HG02938 (cell line): ENCODE measurements around the gene CBLB.

Experiments
- ATAC-seq: cut with Tn5 transposase; IDR thresholded peaks from one replicate; pipeline ENCODE4 v1.9.1; 2021; ENCODE audit warnings: mild to moderate bottlenecking, moderate library complexity; ENCODE audit not compliant: unreplicated experiment

The CBLB gene

DNA sequence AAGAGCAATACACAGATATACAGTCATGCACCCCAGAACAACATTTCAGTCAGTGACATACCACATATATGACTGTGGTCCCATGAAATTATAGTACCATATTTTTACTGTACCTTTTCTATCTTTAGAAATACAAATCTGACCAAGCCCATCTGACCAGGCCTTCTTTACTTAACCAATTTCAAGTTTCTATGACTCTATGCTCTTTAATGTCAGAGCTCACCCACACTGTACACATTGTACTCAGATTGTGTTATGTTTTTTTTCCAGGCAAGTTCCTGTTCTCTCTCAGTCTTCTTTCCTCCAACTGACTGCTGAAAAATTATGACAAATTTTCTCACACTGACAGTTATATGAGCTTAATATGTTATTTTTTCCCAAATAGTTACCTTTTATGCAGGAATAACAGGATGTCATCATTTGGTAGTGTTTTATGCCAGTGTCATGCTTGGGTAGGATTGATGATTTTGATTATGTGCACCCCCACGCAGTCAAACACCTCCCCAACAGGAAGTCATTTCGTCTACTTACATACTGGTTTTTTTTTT is 8.0 kb upstream of the CBLB start:
- ATAC-seq = peak; percentile 81

DNA sequence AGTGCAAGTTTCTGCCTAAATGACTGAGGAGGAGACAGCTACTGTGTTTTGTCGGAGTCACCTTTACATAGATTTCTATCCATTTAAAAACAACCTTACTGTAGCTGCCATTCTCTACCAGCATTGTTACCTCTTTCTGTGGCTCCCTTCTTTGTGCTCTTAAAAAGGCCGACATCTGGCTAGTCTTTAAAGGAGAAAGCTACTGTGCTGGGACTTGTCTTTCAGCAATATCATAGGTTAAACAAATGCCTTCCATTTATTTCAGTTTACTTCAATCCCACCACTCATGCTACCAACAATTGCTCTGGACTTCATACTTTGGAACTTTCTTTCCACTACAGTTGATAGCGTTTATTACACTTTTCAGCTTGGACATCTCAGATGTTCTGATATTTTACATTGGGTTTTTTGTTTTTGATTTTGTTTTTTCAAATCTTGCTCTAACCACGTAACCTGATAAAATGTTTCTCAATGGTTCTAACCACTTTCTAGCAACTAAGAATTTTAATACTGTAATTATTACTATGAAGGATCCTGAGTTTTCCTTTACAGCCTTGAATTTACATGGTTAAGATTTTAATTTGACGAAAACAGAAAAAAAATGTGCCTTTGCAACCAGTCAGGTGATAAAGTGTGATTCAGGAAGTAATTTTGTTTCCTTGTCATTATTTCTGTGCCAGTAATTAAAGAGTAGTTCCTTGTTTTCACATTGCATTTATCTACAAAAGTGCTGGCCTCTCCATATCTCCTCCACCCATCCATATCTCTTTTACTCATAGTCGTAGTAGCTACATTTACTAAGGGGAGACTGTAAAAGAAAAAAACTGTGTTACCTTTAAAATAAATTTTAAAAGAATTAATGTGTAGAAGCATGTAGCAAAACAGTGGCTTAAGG is 1.3 kb upstream of the CBLB start:
- ATAC-seq = no peak

GRCh38 chr3:105869531-105869833 is 670 bp upstream of the CBLB start:
- ATAC-seq = no peak

DNA sequence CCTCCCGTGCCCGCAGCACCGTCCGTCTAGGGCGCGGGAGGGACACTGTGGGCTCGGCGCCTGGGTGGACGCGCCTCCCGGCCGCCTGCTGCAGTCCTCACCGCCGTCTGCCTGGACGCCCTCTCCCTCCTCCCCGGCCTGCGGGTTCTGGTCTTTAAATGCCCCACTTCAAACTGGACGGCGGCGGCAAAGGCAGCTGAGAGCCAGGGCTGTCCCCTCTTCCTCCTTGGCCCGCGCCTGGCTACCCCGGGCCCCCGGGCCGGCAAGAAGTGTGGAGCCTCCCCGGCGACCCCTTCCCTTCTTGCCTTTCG is 426 bp downstream of the CBLB start:
- peak; percentile 1 for ATAC-seq

- no peak for ATAC-seq
These were observed 941 bp downstream of the CBLB start for GRCh38 chr3:105867712-105868430.

DNA sequence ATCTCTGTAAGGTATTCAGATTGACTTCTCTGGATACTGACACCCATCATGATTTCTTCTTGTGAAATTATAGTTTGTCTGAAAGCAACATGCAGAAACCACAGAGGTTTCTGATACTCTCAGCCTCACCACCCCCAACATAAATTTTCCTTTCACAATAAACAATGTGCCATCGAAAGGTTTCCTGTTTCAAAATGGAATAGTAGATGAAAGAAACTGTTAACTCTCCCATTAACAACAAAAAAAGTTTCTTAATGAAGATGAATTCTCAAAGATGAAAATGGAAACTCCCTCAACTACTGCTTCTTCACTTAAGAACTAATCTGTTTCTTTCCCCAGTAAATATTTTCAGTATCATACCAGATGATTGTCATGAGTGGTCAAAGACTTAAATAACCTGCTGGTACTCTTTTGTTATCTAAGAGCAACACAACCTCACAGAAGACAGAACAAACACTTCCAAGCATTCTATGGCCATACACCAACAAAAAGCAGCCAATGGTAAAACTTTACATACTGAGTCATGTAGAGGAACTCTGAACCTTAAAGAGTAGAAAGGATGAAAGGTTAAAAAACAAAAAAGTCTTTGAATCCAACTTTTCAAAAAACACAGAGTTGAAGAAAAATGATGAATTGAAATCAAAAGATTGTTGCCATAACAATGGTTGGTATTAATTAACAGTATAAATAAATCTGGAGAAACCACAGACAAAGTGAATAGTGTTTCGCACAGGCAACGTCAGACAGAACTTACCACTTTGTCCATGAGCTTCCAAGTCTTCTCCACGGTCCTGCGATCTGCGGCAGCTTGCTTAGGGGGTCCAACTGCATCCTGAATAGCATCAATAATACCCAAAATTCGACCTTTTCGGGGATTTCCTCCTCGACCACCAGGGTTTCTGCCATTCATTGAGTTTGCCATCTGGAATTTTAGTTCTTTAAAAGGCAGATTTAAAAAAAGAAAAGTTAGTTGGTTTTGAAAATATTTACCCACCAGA is 1.9 kb downstream of the CBLB start:
- ATAC-seq = peak; percentile 30

GRCh38 chr3:105865867-105866350 is 2.9 kb downstream of the CBLB start:
- ATAC-seq = no peak

- no peak for ATAC-seq
These were observed 3.7 kb downstream of the CBLB start for GRCh38 chr3:105865016-105865623.

DNA sequence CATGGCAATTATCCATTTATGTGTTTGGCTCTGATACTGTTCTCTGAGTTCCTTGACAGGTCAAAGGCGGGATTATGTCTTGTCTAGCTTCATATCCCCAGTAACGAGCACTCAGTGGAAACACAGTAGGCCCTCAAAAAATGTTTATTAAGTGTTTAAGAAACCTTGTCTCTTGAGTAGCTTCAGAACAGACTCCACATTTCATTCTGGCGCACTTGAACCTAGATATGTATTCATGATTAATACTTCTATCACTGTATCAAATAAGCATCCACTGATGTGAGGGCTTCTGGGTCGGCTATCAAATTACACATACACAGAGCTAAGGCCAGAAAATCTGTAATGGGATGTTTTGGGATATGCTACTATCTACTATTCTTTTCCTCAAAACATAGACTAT is 4.6 kb downstream of the CBLB start:
- ATAC-seq = no peak

GRCh38 chr3:105863608-105864007 is 5.2 kb downstream of the CBLB start:
- ATAC-seq = no peak

GRCh38 chr3:105862217-105862616 is 6.6 kb downstream of the CBLB start:
- ATAC-seq = peak; percentile 71

GRCh38 chr3:105860641-105861040 is 8.2 kb downstream of the CBLB start:
- ATAC-seq = no peak

DNA sequence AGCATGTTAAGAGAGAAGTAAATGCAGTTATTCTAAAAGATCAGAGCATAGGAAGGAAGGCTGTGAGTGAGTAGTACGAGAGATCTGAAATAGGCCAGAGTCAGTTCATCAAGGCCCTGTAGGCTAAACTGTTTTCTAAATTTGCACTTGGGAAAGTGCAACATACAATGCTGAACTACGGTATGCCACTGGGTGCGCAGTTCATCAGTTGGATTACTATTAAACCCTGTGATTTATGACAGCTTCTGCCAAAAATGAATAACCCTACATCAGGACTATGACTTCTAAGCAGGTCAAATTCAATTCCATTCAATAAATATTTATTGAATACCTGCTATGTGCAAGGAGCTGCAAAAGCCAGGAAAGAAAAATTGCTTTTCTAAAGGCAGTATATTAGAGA is 10.8 kb downstream of the CBLB start:
- no peak for ATAC-seq

DNA sequence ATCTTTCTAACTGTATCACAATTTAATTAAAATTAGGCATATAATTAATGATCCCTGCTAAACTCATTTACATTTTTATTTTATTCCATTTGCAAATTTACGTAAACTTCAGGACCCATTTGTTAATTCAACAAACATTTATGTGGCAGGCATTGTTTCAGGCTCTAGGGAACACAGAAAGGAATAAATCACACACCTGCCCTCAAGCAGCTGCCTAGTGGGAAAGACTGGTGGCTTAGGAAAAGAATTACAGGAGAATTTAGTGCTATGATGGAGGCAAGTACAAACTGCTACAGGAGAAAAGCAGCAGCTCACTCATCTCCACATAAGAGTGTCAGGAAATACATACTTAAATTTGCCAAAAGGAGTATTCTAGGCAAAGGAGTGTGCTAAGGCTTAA is 11.2 kb downstream of the CBLB start:
- no peak for ATAC-seq

DNA sequence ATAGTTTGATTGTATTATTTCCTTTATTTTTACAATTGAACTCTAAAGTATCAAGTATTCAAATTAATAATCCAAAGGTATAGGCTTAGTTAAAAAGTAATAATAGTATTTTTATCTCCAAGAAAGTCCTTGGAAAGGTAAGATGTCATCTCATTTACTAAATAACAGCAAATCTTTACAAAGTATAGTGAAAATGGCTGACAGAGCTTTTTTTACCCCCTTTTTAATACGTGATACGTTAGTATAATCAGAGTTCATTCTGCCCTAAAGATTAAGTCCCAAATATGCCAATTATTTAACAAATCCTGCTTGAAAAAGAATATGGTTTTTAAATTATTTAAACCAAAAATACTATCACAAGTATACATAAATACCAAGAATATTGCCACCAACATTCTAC is 12.2 kb downstream of the CBLB start:
- ATAC-seq = no peak

- peak; percentile 95 for ATAC-seq
These were observed 14.9 kb downstream of the CBLB start for GRCh38 chr3:105853801-105854432.

GRCh38 chr3:105851582-105851981 is 17.2 kb downstream of the CBLB start:
- no peak for ATAC-seq

DNA sequence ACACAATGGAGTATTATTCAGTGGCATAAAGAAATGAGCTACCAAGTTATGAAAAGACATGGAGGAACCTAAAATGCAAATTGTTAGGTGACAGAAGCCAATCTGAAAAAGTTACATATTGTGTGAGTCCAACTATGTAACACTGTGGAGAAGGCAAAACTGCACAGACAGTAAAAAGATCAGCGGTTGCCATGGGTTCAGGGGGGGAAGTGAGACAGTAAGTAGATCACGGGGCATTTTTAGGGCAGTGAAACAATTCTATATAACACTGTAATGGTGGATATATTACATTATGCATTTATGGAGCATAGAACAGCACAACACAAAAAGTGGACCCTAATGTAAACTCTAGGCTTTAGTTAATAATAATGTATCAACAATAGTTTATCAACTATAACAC is 17.6 kb downstream of the CBLB start:
- ATAC-seq = no peak

- ATAC-seq = no peak
These were observed 18.2 kb downstream of the CBLB start for GRCh38 chr3:105850593-105850992.

DNA sequence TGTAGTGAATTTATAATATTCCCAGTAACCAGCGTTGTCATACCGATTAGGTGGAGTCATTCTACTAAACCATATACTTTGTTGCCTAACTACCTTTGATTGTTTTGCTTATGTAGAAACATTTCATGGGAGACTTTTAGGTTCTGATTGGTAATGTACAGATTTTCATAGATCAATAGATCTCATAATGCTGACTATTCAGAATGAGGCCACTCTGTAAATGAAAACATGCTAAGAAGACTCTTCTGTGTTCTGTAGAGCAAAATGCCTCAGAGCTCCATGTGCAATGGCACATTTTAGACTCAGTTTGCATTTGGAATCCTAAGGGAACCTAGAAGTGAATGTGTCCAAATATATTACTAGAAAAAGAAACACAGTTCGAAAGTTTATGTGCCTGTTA is 20.0 kb downstream of the CBLB start:
- ATAC-seq = no peak
